ENCODE measurements around the gene DNER. TPM values are rescaled to one million over a fixed set of nuclear protein-coding genes. Genes with fewer than 3 reads are reported as not detected.

The DNER gene
- total and polyA plus RNA-seq, 2 donors from 2014 or later = 16.5 to 21.9 TPM

DNA sequence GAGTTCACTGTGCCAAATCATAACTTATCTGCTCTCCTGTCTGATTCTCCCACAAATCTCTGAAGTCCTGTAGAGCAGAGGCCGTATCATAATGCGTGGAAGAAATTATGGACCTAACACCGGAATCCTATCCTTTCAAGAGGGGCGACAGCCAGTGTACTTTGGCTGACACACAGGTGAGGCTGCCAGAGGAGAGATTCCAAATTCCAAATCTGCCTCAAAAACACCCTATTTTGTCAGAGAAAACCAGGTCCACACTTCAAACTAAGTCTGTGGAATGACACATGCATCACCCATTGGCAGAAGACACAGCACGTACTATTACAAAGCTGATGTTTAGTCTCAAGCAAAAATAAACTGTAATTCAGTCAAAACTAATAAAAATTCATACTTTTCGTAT, 304.1 kb downstream of the DNER start:
- intact Hi-C loops (cut with DNase I) = no loop called here
- Histone ChIP-seq H3K27ac (ENCODE audit: low read depth in 2 of 2, low read length in 2 of 2) (no peak overlapping the region), H3K27me3 (ENCODE audit: control insufficient read depth, insufficient read depth, low read length) (no peaks in the 10 kb centered on the region), H3K4me3 (ENCODE audit: low read length in 3 of 3) (no peak overlapping the region), H3K9ac (ENCODE audit: low read length in 3 of 3) (no peak overlapping the region), H3K9me3 (ENCODE audit: control insufficient read depth in 2 of 3, insufficient read depth in 1 of 3, low read length in 3 of 3) (no peaks in the 10 kb centered on the region), H3K4me1 (ENCODE audit: control insufficient read depth in 2 of 3, insufficient read depth in 2 of 3, low read depth in 1 of 3, low read length in 3 of 3) (no peaks in the 10 kb centered on the region), H3K36me3 (ENCODE audit: control insufficient read depth in 2 of 3, insufficient read depth in 3 of 3, low read length in 3 of 3) (no peaks in the 10 kb centered on the region)
- TF ChIP-seq, protein P1, sequence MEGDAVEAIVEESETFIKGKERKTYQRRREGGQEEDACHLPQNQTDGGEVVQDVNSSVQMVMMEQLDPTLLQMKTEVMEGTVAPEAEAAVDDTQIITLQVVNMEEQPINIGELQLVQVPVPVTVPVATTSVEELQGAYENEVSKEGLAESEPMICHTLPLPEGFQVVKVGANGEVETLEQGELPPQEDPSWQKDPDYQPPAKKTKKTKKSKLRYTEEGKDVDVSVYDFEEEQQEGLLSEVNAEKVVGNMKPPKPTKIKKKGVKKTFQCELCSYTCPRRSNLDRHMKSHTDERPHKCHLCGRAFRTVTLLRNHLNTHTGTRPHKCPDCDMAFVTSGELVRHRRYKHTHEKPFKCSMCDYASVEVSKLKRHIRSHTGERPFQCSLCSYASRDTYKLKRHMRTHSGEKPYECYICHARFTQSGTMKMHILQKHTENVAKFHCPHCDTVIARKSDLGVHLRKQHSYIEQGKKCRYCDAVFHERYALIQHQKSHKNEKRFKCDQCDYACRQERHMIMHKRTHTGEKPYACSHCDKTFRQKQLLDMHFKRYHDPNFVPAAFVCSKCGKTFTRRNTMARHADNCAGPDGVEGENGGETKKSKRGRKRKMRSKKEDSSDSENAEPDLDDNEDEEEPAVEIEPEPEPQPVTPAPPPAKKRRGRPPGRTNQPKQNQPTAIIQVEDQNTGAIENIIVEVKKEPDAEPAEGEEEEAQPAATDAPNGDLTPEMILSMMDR (IDR thresholded peaks at IDR 0.05; ENCODE audit: borderline replicate concordance, extremely low read depth, insufficient read depth) = no peak
- no peak for FAIRE-seq
- DNase-seq = no peak

DNA sequence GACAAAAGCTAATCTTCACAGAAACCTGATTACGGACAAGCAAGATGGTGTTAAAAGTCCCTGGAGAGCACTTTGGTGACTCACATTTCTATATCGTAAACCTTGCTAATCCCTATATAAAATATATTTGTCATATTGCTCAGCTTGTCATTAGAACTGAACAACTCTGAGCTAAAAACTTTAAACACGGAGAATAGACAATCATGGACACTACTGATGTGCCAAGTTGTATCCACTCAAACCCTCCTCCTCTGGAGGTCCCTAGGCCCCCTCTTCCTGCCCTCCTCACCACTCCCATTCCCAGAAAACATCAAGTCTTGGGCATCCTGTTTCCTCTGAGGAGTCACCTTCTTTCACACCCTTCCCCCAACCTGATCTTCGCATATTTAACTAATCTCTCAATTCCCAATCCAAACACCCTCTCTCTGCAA, 304.6 kb downstream of the DNER start:
- no peak for FAIRE-seq

DNA sequence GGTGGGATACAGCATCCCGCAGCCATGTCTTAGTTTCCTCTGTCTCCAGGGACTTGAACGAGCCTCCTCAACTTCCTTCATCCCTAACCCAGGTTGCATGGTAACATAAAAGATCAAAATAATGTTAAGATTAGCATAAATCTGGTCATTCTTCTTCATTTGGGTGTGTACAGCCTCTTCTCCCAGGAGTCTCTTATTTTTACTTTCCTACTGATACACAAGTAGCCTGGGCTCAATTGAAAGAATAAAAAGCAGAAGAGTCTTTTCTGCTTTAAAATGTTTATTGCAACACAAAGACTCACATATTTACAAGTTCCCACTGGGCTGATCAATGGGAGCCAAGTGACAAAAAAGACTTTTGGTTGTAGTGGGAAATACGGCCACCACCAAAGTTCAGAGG, 305.4 kb downstream of the DNER start:
- Histone ChIP-seq H3K9ac (ENCODE audit: low read length in 3 of 3) (no peak overlapping the region), H3K4me1 (ENCODE audit: control insufficient read depth in 2 of 3, insufficient read depth in 2 of 3, low read depth in 1 of 3, low read length in 3 of 3) (no peaks in the 10 kb centered on the region), H3K4me3 (ENCODE audit: low read length in 3 of 3) (no peak overlapping the region), H3K36me3 (ENCODE audit: control insufficient read depth in 2 of 3, insufficient read depth in 3 of 3, low read length in 3 of 3) (no peaks in the 10 kb centered on the region), H3K27me3 (ENCODE audit: control insufficient read depth, insufficient read depth, low read length) (no peaks in the 10 kb centered on the region), H3K9me3 (ENCODE audit: control insufficient read depth in 2 of 3, insufficient read depth in 1 of 3, low read length in 3 of 3) (no peaks in the 10 kb centered on the region), H3K27ac (ENCODE audit: low read depth in 2 of 2, low read length in 2 of 2) (no peak overlapping the region)
- FAIRE-seq (no peak), DNase-seq (no peak)
- TF ChIP-seq, protein P1 (IDR thresholded peaks at IDR 0.05; ENCODE audit: borderline replicate concordance, extremely low read depth, insufficient read depth) = no peak
- intact Hi-C loops (cut with DNase I) = no loop called here

More for the DNA sequence above, 304.6 kb downstream of the DNER start:
- Histone ChIP-seq H3K27ac (ENCODE audit: low read depth in 2 of 2, low read length in 2 of 2) (no peak overlapping the region), H3K36me3 (ENCODE audit: control insufficient read depth in 2 of 3, insufficient read depth in 3 of 3, low read length in 3 of 3) (no peaks in the 10 kb centered on the region), H3K4me1 (ENCODE audit: control insufficient read depth in 2 of 3, insufficient read depth in 2 of 3, low read depth in 1 of 3, low read length in 3 of 3) (no peaks in the 10 kb centered on the region), H3K4me3 (ENCODE audit: low read length in 3 of 3) (no peak overlapping the region), H3K9me3 (ENCODE audit: control insufficient read depth in 2 of 3, insufficient read depth in 1 of 3, low read length in 3 of 3) (no peaks in the 10 kb centered on the region), H3K9ac (ENCODE audit: low read length in 3 of 3) (no peak overlapping the region), H3K27me3 (ENCODE audit: control insufficient read depth, insufficient read depth, low read length) (no peaks in the 10 kb centered on the region)
- intact Hi-C loops (cut with DNase I) = no loop called here
- DNase-seq = no peak
- TF ChIP-seq, protein P1 (IDR thresholded peaks at IDR 0.05; ENCODE audit: borderline replicate concordance, extremely low read depth, insufficient read depth) = no peak

- intact Hi-C loops (cut with DNase I) = no loop called here
- H3K36me3 ChIP-seq (ENCODE audit: control insufficient read depth in 2 of 3, insufficient read depth in 3 of 3, low read length in 3 of 3) = no peaks in the 10 kb centered on the region
- DNase-seq (no peak), FAIRE-seq (no peak)
- H3K4me1 ChIP-seq (ENCODE audit: control insufficient read depth in 2 of 3, insufficient read depth in 2 of 3, low read depth in 1 of 3, low read length in 3 of 3) = no peaks in the 10 kb centered on the region
- H3K9ac ChIP-seq (ENCODE audit: low read length in 3 of 3) = no peak overlapping the region
- no peaks in the 10 kb centered on the region for H3K27me3 ChIP-seq (ENCODE audit: control insufficient read depth, insufficient read depth, low read length)
- no peaks in the 10 kb centered on the region for H3K9me3 ChIP-seq (ENCODE audit: control insufficient read depth in 2 of 3, insufficient read depth in 1 of 3, low read length in 3 of 3)
- TF ChIP-seq, protein P1 (IDR thresholded peaks at IDR 0.05; ENCODE audit: borderline replicate concordance, extremely low read depth, insufficient read depth) = no peak
- H3K4me3 ChIP-seq (ENCODE audit: low read length in 3 of 3) = no peak overlapping the region
- no peak overlapping the region for H3K27ac ChIP-seq (ENCODE audit: low read depth in 2 of 2, low read length in 2 of 2)
These were observed 306.0 kb downstream of the DNER start for GRCh38 chr2:229408356-229408755.

All from kidney (tissue), 14 donors.